HG03159 (cell line): ENCODE results near the gene CBL.

ENCODE experiments used
- ATAC-seq: cut with Tn5 transposase; IDR thresholded peaks from one replicate; pipeline ENCODE4 v1.9.1; 2021; ENCODE audit warnings: mild to moderate bottlenecking, moderate library complexity; ENCODE audit not compliant: unreplicated experiment

CBL gene

DNA sequence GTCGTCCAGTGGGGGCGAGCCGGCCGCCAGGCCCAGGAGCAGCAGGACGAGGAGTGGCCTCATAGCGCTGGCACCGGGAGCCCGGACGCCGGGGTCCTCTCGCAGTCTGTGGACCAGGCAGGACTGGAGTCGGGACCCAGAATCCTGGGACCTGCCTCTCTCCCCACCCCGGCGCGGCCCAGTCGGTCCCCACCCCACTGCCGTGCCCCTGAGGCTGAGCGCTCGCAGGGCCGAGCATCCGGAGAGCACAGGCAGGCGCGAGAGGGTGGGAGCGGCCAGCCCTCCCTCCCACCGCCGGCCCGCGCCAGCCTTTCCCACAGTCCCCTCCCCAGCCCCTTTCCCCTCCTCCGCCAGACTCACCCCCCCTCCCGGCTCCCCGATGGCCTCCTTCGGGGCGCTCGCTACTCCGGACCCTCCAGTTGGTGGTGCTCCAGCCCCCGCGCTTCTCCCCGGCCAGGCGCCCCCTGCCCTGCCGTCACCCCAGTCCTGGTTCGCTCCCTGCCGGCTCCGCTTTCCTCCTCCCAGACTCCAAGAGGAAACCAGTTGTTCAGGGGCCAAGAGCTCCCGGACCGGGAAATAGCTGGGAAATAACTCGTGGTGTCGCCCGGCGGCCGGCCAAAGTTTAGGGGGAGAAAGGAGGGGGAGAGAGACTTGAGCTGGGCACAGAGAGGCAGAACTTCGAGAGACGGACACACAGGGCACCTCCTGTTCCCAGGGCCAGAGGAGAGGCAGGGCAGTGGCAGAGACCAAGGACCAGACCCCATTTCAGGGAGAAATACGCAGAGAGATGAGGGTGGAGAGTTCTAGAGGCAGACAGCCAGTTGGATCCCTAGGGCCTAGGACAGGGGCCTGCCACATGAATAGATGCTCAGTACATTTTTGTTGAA, 134.4 kb downstream of the CBL start, which contains the start of gene C1QTNF5:
Gene C1QTNF5, minus strand, starts transcription at position 549 of the 887 bp plus-strand sequence. Its CDS starts 486 bp downstream, at position 63.
- ATAC-seq = no peak

DNA sequence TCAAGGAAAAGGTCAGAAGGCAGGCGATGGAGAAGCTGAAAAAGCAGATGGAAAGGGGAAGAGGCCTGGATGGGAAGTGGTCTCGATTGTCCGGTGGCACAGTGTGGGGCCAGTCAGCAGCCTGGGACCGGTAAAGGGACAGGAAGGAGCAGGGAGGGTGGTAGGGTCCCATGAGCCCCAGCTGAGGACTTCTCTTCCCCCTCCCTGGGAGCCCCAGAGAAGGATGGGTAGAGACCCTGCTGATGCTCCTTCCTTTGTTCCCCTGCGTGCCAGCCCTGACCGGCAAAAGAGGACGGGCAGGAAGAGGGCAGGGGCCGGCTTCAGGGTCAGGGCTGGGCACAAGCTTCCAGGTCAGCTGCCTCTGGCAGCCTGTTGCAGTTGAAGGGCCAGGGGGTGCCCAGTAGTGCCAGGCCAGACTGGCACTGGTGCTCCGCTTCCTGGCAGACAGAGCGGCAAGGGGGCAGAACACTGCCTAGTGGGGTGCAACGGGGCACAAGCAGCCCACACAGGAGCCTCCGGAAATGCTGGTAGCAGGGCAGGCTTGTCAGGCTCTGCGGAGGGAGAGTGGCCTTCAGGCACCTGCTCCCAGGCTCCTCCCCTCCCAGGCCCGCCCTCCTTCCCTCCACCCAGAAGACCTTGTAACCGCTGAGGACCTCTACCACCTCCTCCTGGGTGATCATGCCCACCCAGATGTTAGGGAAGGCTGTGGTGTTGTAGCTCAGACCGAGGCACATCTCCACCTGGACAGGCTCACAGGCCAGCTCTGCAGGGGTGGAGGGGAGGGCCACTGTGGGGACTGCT, 135.3 kb downstream of the CBL start:
- no peak for ATAC-seq

DNA sequence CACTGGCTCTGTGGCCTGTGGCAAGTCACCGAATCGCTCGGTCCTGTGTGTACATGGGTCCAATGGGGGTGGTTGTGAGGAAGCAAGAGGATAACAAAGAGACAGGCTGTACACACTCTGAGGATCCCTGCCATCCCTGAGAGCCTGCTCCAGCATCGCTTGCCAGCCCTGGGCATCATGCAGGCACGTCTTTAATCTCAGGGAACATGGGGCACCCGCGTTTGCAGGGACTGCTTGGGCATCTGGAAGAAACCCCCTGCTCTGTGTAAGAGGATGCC, 135.8 kb downstream of the CBL start:
- no peak for ATAC-seq

DNA sequence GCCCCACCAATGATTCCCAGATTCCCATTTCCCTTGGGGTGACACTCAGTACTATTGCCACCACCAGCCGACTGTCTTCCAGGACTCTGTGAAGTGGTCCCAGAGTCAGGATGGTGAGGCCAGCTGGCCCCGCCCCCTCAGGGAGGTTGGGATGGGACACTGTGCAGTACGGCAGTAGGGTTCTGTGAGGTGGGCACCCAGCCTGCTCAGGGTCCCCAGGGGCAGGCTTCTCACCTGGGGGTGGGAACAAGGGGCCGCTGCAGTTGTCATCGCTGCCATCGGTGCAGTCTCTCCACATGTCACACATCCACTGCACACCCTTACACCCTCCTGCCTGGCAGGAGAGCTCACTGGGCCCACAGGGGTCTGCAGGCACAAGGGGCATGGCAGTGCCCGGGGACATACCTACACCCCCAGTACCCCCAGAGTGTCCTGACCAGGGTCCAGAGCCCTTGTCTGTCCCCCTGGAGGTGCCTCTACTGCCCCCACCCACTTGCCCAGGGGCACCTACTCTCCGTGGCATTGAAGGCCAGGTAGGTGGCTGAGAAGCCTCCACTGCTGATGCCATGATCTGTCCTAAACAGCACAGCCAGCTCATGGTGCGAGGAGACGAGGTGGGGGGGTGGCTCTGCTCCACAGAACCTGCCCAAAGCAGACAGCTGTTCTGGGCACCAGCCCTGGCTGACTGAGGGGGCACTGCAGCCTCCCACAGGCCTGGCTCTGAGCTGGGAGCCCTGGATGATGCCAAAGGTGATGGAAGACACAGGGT, 136.4 kb downstream of the CBL start:
- ATAC-seq = no peak

DNA sequence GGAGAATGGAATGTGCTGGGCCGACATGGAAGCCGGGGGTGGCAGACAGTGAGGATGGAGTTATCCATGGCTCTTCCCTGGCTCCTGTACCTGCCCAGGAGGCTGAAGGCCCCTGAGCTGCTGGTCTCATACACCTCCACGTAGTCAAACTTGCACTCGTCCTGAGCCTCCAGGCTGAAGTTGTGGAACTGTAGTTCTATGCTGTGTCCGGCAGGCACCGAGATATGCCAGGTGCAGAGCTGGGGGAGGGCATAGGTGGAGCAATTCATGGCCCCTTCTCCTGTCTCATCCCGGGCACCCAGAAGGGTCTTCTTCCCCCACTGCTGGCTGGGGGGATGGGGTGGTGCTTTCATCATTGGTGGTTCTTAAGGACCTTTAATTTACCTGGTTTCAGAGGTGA, 137.6 kb downstream of the CBL start:
- ATAC-seq = no peak

DNA sequence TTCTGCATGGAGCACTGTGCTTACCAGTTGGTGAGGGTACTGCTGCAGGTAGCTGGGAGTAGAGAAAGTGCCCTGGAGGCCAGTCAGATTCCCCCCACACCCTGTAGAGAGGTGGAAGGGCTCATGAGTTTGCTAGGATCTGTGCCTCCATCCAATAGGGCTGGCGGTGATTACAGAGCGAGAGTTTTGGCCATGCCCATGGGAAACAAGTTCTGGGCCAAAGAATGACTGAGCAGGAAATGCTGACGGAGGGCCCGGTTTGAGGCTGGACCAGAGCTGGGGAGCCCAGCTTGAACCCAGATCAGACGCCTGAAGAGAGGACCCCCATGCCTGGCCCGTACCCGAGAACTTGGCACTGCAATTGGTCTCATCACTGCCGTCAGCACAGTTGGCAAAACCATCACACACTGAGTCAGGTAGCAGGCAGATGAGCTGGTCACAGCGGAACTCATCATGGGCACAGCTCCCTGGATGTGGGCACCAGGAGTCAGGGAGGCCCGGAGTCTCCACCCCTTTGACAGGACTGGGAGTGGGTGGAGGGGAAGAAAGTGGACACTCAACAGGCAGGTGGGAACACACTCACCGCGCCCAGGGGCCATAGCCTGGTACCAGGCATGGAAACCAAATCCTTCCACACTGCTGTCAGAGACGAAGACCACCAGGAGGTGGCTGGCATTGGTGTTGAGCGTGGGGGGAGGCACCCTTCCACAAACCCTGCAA, 138.3 kb downstream of the CBL start:
- ATAC-seq = no peak

DNA sequence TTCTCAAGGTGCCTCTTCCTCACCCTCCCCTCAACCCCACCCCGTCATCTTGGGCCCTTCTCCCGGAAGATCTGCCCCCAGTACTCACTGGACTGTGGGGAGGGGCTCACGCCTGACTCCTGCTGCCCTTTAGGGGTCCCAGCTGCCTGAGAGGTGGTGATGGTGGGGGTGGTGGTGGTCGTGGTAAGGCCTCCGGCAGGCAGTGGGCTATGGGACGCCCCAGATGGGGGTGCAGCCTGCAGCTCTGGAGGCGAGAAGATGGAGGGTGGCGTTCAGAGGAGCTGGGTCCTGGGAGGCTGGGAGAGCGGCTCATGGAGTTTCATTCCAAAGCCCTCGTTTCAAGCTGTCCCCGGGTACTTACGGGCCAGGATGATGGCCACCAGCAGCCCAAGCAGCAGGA, 139.5 kb downstream of the CBL start:
- no peak for ATAC-seq

DNA sequence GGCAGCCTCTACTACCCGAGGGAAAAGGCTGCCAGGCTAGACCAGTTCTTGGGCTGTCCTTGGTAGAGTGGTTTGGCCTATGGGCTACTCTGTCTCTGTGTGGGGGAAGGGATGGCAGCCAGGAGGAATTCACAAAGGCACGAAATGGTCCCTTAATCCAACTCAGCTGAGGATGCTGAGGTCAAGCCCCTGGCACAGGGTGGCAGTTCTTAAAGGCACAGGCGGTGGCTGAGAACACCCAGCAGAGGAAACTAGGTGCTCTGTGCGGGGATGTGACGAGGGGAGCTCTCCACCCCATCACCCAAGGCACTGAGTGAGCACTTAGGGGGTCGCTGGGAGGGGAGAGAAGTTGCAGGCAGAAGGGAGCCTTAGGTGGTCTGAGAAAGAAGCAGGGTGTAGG, 140.5 kb downstream of the CBL start, which contains the start of gene MFRP:
Gene MFRP, minus strand, starts transcription at position 101 of the 400 bp plus-strand sequence. CDS start 192 bp downstream, outside the sequence.
- ATAC-seq = no peak

DNA sequence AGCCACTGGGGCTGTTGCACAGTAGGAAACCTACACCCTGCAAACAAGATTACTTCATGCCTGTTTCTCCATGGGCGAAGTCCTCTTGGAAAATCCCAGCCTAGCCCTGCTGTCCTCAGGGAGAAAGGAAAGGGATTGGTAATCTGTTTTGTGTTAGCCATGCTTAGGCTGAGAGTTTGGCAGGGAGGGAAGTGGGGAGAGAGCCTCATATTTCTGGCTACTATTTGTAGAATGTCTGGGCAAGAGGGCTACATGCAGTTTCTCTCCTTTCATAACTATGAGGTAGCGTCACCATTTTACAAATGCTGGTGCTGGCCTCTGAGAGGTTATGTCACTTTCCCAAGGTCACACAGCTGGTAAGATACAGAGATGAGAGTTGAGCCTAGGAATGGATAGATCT, 141.1 kb downstream of the CBL start:
- ATAC-seq = no peak

DNA sequence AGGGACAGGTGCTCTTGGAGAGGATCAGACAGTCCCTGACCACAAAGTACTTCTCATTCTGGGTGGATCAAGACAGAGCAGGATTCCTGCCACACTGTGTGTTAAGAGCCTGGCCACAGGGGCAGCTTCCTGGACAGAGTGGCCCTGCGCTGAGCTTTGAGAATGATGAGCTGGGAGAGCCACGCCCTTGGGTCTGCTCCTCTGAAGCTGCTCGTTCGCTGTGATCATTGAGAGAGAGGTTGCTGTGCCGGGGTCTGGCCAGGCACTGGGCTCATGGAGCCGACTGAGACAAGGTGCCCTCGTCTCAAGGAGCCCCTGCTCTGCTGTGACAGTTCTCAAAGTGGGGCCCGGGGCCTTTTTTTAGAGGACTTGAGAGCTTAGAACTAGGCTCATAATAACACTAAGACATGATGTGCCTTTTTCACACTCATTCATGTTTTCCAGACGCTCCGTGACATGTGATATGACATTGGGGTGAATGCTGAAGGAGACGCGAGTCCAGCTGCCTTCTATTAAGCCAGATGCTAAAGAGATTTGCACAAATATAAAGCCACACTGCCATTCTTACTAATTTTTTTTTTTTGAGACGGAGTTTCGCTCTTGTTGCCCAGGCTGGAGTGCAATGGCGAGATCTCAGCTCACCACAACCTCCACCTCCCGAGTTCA, 141.9 kb downstream of the CBL start:
- ATAC-seq = no peak

DNA sequence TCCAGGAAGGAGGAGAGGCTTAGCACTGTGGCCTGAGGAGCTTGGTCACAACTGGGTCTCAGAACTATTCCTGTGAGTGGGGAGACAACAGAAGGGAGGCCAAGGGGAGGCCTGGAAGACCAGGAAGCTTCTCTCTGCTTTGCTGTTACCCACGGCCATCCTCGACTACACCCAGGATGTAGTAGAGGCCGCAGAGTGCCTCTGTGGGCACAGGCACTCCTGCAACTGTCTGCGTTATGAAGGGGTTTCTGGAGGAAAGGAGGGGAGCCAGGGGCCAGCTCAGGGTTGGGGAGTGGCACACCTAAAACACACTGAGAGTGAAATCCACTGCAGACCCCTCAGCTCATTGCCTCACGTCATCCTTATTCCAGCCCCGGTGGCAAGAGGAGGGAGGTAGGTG, 144.2 kb downstream of the CBL start:
- no peak for ATAC-seq

DNA sequence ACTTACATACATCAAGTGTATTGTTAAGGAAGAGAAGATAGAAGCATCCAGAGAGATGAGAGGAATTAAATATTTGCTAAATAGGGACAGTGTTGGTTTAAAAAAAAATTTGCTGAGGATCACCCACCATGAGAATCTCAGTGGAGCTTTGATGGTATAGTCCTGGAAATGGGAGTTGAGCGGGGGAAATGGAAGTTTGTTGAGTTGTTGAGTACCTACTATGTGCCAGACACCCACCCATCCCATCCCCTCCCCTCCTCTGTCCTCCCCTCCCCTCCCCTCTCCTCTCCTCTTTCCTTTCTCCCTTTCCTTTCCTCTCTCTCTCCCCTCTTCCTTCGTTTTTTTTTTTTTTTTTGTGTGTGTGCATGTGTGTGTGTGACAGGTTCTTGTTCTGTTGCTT, 145.1 kb downstream of the CBL start:
- ATAC-seq = no peak

DNA sequence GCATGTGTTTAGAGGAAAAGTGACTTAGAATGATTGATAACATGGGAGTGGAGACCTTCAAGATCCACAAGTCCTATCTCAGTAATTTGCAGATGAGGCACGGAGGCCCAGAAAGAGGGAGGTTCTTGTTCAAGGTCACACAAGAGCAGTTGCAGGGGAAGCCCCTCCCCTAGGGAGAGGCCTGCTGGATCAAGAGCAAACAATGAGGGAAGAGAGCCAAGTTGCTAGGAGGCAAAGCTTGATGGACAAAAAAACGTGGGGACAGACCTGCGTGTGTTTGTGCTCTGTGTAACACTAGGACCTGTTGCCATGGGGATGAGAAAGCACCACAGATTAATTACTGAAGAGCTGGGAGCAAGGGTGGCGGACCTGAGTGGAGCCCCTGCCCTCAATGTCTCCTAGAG, 146.7 kb downstream of the CBL start:
- no peak for ATAC-seq

DNA sequence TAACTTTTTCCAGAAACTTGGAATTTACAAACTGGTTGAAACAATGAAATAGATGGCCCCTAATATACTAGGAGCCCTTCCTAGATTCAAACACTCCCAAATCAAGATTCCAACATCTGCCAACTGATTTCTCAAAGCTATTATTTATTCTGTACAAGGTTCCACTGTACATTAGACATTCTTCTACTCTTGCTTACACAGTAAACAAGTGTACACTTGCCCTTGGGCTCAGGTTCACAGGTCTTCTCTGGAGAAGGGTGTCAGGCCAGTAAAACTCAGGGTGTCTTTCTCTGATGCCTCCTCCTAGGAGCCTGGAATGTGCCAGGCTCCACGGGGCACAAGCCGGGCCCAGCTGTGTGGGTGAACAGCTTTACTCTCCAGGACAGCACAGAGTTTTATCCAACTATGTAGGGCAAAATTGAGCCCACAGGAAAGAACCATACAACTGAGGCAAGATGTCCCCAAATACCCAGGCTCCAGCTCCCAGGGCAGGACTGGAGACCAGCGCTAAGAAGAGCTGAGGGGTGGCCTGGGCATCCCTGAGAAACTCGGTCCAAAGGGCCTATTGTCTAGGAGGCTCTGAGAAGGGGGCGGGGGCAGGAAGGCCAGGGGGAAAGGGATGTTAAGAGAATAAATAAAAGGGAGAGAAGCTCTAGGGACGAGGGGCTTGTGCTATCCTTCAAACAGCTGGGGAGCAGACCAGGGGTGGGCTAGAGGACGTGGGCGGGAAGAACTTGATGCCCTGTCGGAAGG, 149.1 kb downstream of the CBL start:
- no peak for ATAC-seq

DNA sequence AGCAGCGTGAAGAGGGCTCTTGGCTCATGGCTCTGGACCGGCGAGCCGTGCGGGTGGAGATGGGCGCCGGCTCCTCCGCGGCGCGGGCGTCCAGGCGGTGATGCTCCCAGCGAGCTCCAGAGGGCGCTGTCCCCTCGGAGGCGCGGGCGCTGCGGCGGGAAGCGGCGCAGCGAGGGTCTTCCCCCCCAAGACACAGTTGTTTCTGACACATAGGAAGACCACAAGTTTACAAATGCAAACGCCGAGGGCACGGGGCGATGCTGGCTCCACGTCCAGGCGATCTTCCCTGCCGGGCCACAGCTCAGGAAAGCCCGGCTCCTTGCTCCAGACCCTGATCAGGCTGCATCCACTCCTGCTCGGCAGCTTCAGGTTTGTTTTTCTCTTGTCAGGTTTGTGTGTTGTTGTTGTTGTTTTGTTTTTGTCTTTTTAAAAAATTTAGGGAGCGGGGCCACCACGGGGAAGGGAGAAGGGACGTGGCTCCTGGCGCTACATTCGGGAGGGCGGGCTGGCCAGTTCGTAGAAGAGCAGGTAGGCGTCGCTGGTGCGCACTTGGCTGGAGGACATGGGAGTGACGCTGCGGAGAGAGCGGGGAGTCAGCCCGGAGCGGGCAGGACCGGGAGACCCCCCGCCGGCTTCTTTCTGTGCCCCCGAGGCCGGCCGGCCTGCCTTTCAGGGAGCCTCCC, 150.4 kb downstream of the CBL start:
- peak; percentile 74 for ATAC-seq

DNA sequence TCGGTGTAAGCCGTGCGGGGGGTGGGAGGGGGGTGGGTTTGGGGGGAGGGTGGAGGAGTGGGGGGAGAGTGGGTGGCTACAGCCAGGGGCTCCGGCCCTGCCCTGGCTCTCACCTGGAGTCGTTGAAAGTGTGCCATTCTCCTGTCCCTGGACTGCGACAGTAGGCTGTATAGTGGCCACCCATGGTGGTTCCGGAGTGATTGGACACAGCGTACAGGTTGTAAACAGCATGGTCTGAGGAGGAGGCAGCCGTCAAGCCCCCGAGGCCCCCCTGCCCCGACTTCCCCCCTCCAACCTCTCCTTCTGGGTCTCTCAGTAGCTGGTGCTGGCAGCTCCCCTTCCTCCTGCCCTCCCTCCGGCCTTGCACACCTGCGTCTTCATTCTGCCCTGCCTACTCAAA, 150.9 kb downstream of the CBL start:
- no peak for ATAC-seq
